Retinal pigment epithelial cell (primary cell): ENCODE measurements around the gene VEZT.
"Not testable (repeated sequence)": the region's sequence is repeated elsewhere in the genome, so short reads cannot be mapped to it uniquely, and the experiment has no call there.

Source experiments
- DNase-seq: peaks from one replicate; pipeline ENCODE4 v3.0.0-alpha.2; 2010; ENCODE audit warnings: low read depth
- H3K4me3 ChIP-seq: 2 replicates; pipeline ENCODE4 v1.5.1; 2011; ENCODE audit warnings: mild to moderate bottlenecking, low read length, control low read depth, moderate library complexity
- CTCF ChIP-seq: conservative IDR thresholded peaks from 2 replicates; pipeline ENCODE4 v1.5.1; 2011; ENCODE audit warnings: low read depth, low read length, control low read depth, inconsistent platforms

The VEZT gene

GRCh38 chr12:95316798-95317197 is 99.2 kb downstream of the VEZT start:
- DNase-seq, result no peak
- TF ChIP-seq CTCF, result no peak
- no peak overlapping the region for H3K4me3 ChIP-seq

- no peak for TF ChIP-seq CTCF
- no peak for DNase-seq
- H3K4me3 ChIP-seq, result no peak overlapping the region
Measured at GRCh38 chr12:95318071-95318545, 100.5 kb downstream of the VEZT start.

GRCh38 chr12:95319694-95320331 is 102.2 kb downstream of the VEZT start:
- DNase-seq, result peak; percentile 70
- no peak for TF ChIP-seq CTCF
- H3K4me3 ChIP-seq, result no peak overlapping the region

- no peak for DNase-seq
- no peak for TF ChIP-seq CTCF
- H3K4me3 ChIP-seq, result no peak overlapping the region
Measured at GRCh38 chr12:95321516-95322246, 104.1 kb downstream of the VEZT start.

- no peak overlapping the region for H3K4me3 ChIP-seq
- no peak for TF ChIP-seq CTCF
- no peak for DNase-seq
Measured at GRCh38 chr12:95322326-95322725, 104.7 kb downstream of the VEZT start.

- DNase-seq, result no peak
- TF ChIP-seq CTCF, result no peak
- H3K4me3 ChIP-seq, result no peak overlapping the region
Measured at GRCh38 chr12:95323212-95323611, 105.6 kb downstream of the VEZT start.

- DNase-seq, H3K4me3 ChIP-seq: not testable (repeated sequence)
Measured at GRCh38 chr12:95324246-95324645, 106.6 kb downstream of the VEZT start.
